Measurements from ENCODE around the gene CD82.

DNA sequence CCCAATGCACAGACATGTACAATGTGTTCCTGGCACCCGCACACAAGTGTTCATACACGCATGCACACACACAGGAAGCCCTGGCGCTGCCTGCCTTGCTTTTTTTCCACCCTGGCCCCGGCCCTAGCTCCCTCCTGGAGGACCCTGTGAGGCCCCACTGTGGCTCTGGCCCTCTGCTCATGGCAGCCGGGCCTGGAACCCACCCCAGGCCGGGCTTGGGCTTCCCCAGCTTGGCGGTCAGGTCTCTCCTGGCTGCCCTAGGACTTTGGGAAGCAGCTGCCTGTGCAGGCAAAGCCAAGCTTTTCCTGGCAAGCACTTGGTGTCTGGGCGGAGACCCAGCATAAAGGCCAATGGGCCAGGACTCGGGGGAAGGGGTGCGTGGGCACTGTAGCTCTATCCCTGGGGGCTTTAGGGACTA is 30.5 kb downstream of the CD82 start:
- TF ChIP-seq, protein P1, sequence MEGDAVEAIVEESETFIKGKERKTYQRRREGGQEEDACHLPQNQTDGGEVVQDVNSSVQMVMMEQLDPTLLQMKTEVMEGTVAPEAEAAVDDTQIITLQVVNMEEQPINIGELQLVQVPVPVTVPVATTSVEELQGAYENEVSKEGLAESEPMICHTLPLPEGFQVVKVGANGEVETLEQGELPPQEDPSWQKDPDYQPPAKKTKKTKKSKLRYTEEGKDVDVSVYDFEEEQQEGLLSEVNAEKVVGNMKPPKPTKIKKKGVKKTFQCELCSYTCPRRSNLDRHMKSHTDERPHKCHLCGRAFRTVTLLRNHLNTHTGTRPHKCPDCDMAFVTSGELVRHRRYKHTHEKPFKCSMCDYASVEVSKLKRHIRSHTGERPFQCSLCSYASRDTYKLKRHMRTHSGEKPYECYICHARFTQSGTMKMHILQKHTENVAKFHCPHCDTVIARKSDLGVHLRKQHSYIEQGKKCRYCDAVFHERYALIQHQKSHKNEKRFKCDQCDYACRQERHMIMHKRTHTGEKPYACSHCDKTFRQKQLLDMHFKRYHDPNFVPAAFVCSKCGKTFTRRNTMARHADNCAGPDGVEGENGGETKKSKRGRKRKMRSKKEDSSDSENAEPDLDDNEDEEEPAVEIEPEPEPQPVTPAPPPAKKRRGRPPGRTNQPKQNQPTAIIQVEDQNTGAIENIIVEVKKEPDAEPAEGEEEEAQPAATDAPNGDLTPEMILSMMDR (IDR thresholded peaks at IDR 0.05; ENCODE audit: poor library complexity, severe bottlenecking): no peak
- TF ChIP-seq TAF1 (IDR thresholded peaks at IDR 0.05; ENCODE audit: low read depth) (no peak), EP300 (conservative IDR thresholded peaks at IDR 0.05; ENCODE audit: poor library complexity, severe bottlenecking) (no peak), POLR2AphosphoS5 (IDR thresholded peaks at IDR 0.05) (no peak), SMC3 (conservative IDR thresholded peaks at IDR 0.05; ENCODE audit: poor library complexity) (no peak), EZH2 (IDR thresholded peaks at IDR 0.05; ENCODE audit: borderline replicate concordance, insufficient read depth, low read length, poor library complexity, severe bottlenecking) (no peak), MXI1 (conservative IDR thresholded peaks at IDR 0.05; ENCODE audit: poor library complexity, severe bottlenecking) (no peak), RAD21 (conservative IDR thresholded peaks at IDR 0.05) (no peak)
- TF ChIP-seq, protein P2, sequence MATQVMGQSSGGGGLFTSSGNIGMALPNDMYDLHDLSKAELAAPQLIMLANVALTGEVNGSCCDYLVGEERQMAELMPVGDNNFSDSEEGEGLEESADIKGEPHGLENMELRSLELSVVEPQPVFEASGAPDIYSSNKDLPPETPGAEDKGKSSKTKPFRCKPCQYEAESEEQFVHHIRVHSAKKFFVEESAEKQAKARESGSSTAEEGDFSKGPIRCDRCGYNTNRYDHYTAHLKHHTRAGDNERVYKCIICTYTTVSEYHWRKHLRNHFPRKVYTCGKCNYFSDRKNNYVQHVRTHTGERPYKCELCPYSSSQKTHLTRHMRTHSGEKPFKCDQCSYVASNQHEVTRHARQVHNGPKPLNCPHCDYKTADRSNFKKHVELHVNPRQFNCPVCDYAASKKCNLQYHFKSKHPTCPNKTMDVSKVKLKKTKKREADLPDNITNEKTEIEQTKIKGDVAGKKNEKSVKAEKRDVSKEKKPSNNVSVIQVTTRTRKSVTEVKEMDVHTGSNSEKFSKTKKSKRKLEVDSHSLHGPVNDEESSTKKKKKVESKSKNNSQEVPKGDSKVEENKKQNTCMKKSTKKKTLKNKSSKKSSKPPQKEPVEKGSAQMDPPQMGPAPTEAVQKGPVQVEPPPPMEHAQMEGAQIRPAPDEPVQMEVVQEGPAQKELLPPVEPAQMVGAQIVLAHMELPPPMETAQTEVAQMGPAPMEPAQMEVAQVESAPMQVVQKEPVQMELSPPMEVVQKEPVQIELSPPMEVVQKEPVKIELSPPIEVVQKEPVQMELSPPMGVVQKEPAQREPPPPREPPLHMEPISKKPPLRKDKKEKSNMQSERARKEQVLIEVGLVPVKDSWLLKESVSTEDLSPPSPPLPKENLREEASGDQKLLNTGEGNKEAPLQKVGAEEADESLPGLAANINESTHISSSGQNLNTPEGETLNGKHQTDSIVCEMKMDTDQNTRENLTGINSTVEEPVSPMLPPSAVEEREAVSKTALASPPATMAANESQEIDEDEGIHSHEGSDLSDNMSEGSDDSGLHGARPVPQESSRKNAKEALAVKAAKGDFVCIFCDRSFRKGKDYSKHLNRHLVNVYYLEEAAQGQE (IDR thresholded peaks at IDR 0.05; ENCODE audit: borderline replicate concordance): no peak

All from neural cell (in vitro differentiated cells).